ENCODE data around the gene PTPRK. TPM values are rescaled to one million over a fixed set of nuclear protein-coding genes. Genes with fewer than 3 reads are reported as not detected.

The PTPRK gene
- total and polyA plus RNA-seq, 2 experiments from 2014 or later, result 26.9 to 56.4 TPM

GRCh38 chr6:128483472-128484135 lies 36.8 kb downstream of the PTPRK start:
- TF ChIP-seq EZH2phosphoT487 (IDR thresholded peaks at IDR 0.05; ENCODE audit: unreplicated experiment) (no peak), CREB1 (CRISPR knock-in tag; IDR thresholded peaks at IDR 0.05; ENCODE audit: low read depth) (no peak), JUNB (IDR thresholded peaks at IDR 0.05; ENCODE audit: unreplicated experiment) (no peak), NANOG (IDR thresholded peaks at IDR 0.05; ENCODE audit: borderline replicate concordance) (no peak), ZNF331 (CRISPR knock-in tag; IDR thresholded peaks at IDR 0.05; ENCODE audit: low read depth) (no peak), EZH2 (IDR thresholded peaks at IDR 0.05; ENCODE audit: low read depth, unreplicated experiment) (no peak), STAT1 (IDR thresholded peaks at IDR 0.05; ENCODE audit: unreplicated experiment) (no peak), CTCF (conservative IDR thresholded peaks at IDR 0.05; ENCODE audit: low read depth in 2 of 2) (no peak), REST (IDR thresholded peaks at IDR 0.05; ENCODE audit: unreplicated experiment) (no peak), ZNF114 (CRISPR knock-in tag; IDR thresholded peaks at IDR 0.05) (no peak), ETS1 (IDR thresholded peaks at IDR 0.05) (no peak), ZNF462 (CRISPR knock-in tag; IDR thresholded peaks at IDR 0.05) (no peak), POLR2AphosphoS5 (IDR thresholded peaks at IDR 0.05; ENCODE audit: low read depth) (no peak)
- no peak for DNase-seq (ENCODE audit: low spot score)
- Histone ChIP-seq H4K20me1 (replicated peaks; ENCODE audit: insufficient read depth) (peaks cover 4% of the 10 kb centered on the region; the same call in 1 of the 2 replicates), H3K27ac (ENCODE audit: low read depth) (no peak overlapping the region), H3F3A (replicated peaks; ENCODE audit: low read depth) (no peaks in the 10 kb centered on the region), H3K27me3 (ENCODE audit: insufficient read depth) (no peaks in the 10 kb centered on the region), H3K4me2 (no peak overlapping the region), H3K9me2 (ENCODE audit: insufficient read depth) (no peaks in the 10 kb centered on the region), H3K4me1 (ENCODE audit: insufficient read depth) (peaks cover 35% of the 10 kb centered on the region), H3K36me3 (ENCODE audit: insufficient read depth) (no peaks in the 10 kb centered on the region), H3K4me3 (no peak overlapping the region), H2AFZ (no peak overlapping the region), H3K79me2 (replicated peaks; ENCODE audit: insufficient read depth) (peaks cover 82% of the 10 kb centered on the region)
- no peak overlapping the region for H3K4me3 Mint-ChIP-seq
- peak overlapping the region; percentile 60; the same call in 1 of the 2 replicates for H3K27ac Mint-ChIP-seq
- H3K36me3 Mint-ChIP-seq (ENCODE audit: low read depth), result no peaks in the 10 kb centered on the region
- no peak for ATAC-seq
- H3K9me3 Mint-ChIP-seq, result no peaks in the 10 kb centered on the region
- peaks cover 47% of the 10 kb centered on the region for H3K4me1 Mint-ChIP-seq
- no peaks in the 10 kb centered on the region for H3K27me3 Mint-ChIP-seq (ENCODE audit: insufficient read depth, low read depth, poor library complexity)
